ENCODE measurements around the gene RBMS2.

The RBMS2 gene

GRCh38 chr12:56537546-56537945 lies 15.9 kb downstream of the RBMS2 start:
- TF ChIP-seq CTCF (IDR thresholded peaks at IDR 0.05; ENCODE audit: control insufficient read depth, extremely low read depth, insufficient read depth) = no peak
- no peak overlapping the region for H3K4me3 ChIP-seq (ENCODE audit: low read depth, low read length)
- no peak for DNase-seq (ENCODE audit: low read depth)

- no peak for DNase-seq (ENCODE audit: low read depth)
- H3K4me3 ChIP-seq (ENCODE audit: low read depth, low read length) = no peak overlapping the region
- no peak for TF ChIP-seq CTCF (IDR thresholded peaks at IDR 0.05; ENCODE audit: control insufficient read depth, extremely low read depth, insufficient read depth)
Measured at GRCh38 chr12:56541631-56542030, 20.0 kb downstream of the RBMS2 start.

DNA sequence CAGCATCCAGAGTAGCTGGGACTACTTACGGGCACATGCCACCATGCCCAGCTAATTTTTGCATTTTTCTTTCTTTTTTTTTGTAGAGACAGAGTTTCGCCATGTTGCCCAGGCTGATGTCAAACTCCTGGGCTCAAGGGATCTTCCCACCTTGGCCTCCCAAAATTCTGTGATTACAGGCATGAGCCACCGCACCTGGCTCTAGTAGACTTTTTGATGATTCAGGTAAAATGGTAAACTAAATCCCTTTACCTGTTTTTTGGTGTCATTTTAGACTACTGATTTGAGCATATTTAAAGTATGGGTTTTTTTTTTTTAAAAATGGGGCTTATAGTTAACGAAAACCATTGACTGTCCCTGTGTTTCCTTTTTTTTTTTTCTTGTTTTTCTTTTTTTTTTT lies 20.5 kb downstream of the RBMS2 start:
- no peak for TF ChIP-seq CTCF (IDR thresholded peaks at IDR 0.05; ENCODE audit: control insufficient read depth, extremely low read depth, insufficient read depth)
- no peak for DNase-seq (ENCODE audit: low read depth)
- H3K4me3 ChIP-seq (ENCODE audit: low read depth, low read length) = no peak overlapping the region

DNA sequence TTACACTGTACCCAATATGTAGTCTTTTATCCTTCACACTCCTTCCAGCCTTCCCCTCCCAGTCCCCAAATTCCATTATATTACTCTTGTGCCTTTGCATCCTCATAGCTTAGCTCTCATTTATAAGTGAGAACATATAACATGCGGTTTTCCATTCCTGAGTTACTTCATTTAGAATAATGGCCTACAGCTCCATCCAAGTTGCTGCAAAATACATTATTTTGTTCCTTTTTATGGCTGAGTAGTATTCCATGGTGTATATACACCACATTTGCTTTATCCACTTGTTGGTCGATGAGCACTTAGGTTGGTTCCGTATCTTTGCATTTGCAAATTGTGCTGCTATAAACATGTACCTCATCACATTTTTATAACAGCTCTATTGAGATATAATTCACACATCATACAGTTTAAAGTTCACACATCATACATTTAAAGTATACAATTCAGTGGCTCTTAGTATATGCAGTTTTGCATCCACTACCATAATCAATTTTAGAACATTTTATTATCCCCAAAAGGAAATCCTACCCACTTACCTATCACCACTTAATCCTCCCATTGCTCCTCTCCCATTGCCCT lies 23.5 kb downstream of the RBMS2 start:
- DNase-seq (ENCODE audit: low read depth) = no peak
- no peak for TF ChIP-seq CTCF (IDR thresholded peaks at IDR 0.05; ENCODE audit: control insufficient read depth, extremely low read depth, insufficient read depth)
- H3K4me3 ChIP-seq (ENCODE audit: low read depth, low read length) = no peak overlapping the region

- DNase-seq (ENCODE audit: low read depth) = no peak
- TF ChIP-seq CTCF (IDR thresholded peaks at IDR 0.05; ENCODE audit: control insufficient read depth, extremely low read depth, insufficient read depth) = no peak
- H3K4me3 ChIP-seq (ENCODE audit: low read depth, low read length) = no peak overlapping the region
Measured at GRCh38 chr12:56546680-56547079, 25.1 kb downstream of the RBMS2 start.

DNA sequence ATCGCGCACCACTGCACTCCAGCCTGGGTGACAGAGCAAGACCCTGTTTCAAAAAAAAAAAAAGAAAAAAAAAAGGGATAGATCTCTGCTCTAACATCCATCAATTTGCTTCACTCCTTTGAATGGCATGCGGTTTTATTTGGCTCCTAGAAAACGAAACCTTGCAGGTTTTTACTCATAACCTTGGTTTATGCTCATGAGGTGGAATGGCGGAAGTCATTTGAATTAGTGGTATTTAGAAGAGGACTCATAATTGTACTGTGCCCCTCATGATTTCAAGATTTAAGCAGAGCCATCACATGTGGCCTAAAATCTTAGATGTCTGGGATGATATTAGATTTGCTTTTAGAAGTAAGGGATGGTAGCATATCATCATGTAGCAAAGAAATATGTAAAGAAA lies 29.4 kb downstream of the RBMS2 start:
- no peak overlapping the region for H3K4me3 ChIP-seq (ENCODE audit: low read depth, low read length)
- no peak for DNase-seq (ENCODE audit: low read depth)
- no peak for TF ChIP-seq CTCF (IDR thresholded peaks at IDR 0.05; ENCODE audit: control insufficient read depth, extremely low read depth, insufficient read depth)

- H3K4me3 ChIP-seq (ENCODE audit: low read depth, low read length) = no peak overlapping the region
- DNase-seq (ENCODE audit: low read depth) = no peak
- no peak for TF ChIP-seq CTCF (IDR thresholded peaks at IDR 0.05; ENCODE audit: control insufficient read depth, extremely low read depth, insufficient read depth)
Measured at GRCh38 chr12:56565510-56566101, 44.0 kb downstream of the RBMS2 start.

Measured in LNCaP clone FGC (cell line).